HCT116 (cell line): ENCODE results near the gene ADCY2. TPM values are rescaled to one million over a fixed set of nuclear protein-coding genes. Genes with fewer than 3 reads are reported as not detected.

Source experiments
- ATAC-seq: fragments of 200-7000 bp; cut with Tn5 transposase; 2 replicates; pipeline ENCODE4 v1.9.1; 2020; ENCODE audit warnings: mild to moderate bottlenecking, moderate library complexity
- BruUV-seq: library from RNA; stranded (reverse); fragments of 400-500 nt; replicated peaks from 2 replicates; lab custom pipeline; 2021; lab: Mats Ljungman, UMichigan
- CTCF ChIA-PET: fragments of 300-600 bp; sonication (Branson Sonifier 250); formaldehyde crosslinking; loops from one replicate; lab custom pipeline; 2021; ENCODE audit warnings: antibody characterized with exemption; lab: Charles Lee
- POLR2A ChIA-PET: fragments of 300-600, 350-600 bp; sonication (Branson Sonifier 250); formaldehyde crosslinking; loops from one replicate; lab custom pipeline; 2021; ENCODE audit warnings: antibody characterized with exemption; lab: Charles Lee
- RAD21 ChIA-PET, 2 experiments: fragments of 300-600 bp; sonication (Branson Sonifier 250); formaldehyde crosslinking; loops; one replicate each; lab custom pipeline; 2023; ENCODE audit warnings: low total read pairs in 2 of 2; ENCODE audit not compliant: uncharacterized antibody in 2 of 2, unreplicated experiment in 2 of 2, low non-redundant PET in 1 of 2; lab: Charles Lee
- DNase-seq: peaks from one replicate; pipeline ENCODE4 v3.0.0-alpha.2; 2010; ENCODE audit warnings: low read depth, low spot score
- H2AFZ ChIP-seq: fragments of 200-600 bp; shearing (Covaris generic), sonication (generic); 2 replicates; pipeline ENCODE4 v1.6.1; 2017; ENCODE audit warnings: low read depth, mixed run types, mixed read lengths, antibody characterized with exemption, low read length; ENCODE audit not compliant: poor library complexity, severe bottlenecking
- H3K27ac ChIP-seq: 2 replicates; pipeline ENCODE4 v1.5.1; 2012; ENCODE audit warnings: low read depth, low read length
- H3K27me3 ChIP-seq: fragments of 200-600 bp; sonication (generic); 2 replicates; pipeline ENCODE4 v1.6.1; 2016; ENCODE audit warnings: mixed run types, low read length, mixed read lengths; ENCODE audit not compliant: insufficient read depth
- H3K36me3 ChIP-seq, 2 experiments: fragments of 200-500 bp in 1 of 2; fragments of 200-600 bp in 1 of 2; sonication (Bioruptor generic) in 1 of 2; sonication (generic) in 1 of 2; 2 replicates each; pipeline versions ENCODE4 v1.5.1 to v1.6.1; 2014 to 2016; ENCODE audit warnings: low read length in 2 of 2, inconsistent platforms in 1 of 2, mixed read lengths in 1 of 2, mixed run types in 1 of 2; ENCODE audit not compliant: insufficient read depth in 2 of 2, control insufficient read depth in 1 of 2
- H3K4me1 ChIP-seq, 2 experiments: fragments of 200-600 bp in 1 of 2; sonication (generic) in 1 of 2; 2 replicates each; pipeline versions ENCODE4 v1.5.1 to v1.6.1; 2012 to 2017; ENCODE audit warnings: low read length in 2 of 2, inconsistent platforms in 1 of 2, mild to moderate bottlenecking in 1 of 2, mixed read lengths in 1 of 2, mixed run types in 1 of 2, moderate library complexity in 1 of 2; ENCODE audit not compliant: insufficient read depth in 2 of 2, control insufficient read depth in 1 of 2
- H3K4me2 ChIP-seq: fragments of 200-600 bp; sonication (generic); 2 replicates; pipeline ENCODE4 v1.6.1; 2017; ENCODE audit warnings: mixed run types, low read length, mixed read lengths
- H3K4me3 ChIP-seq, 2 experiments: fragments of 200-600 bp in 1 of 2; sonication (generic) in 1 of 2; replicated peaks in 1 of 2; 2 replicates each; pipeline ENCODE4 v1.5.1; 2011 to 2016; ENCODE audit warnings: low read length in 2 of 2, control low read depth in 1 of 2, low read depth in 1 of 2, mild to moderate bottlenecking in 1 of 2, mixed read lengths in 1 of 2, mixed run types in 1 of 2
- H3K79me2 ChIP-seq: fragments of 200-600 bp; sonication (generic); 2 replicates; pipeline ENCODE4 v1.6.1; 2017; ENCODE audit warnings: mild to moderate bottlenecking, mixed run types, low read length, moderate library complexity, mixed read lengths; ENCODE audit not compliant: insufficient read depth
- H3K9ac ChIP-seq: fragments of 200-600 bp; sonication (generic); 2 replicates; pipeline ENCODE4 v1.6.1; 2016; ENCODE audit warnings: low read length, mixed read lengths
- H3K9me2 ChIP-seq: fragments of 200-600 bp; sonication (generic), shearing (Covaris generic); 2 replicates; pipeline ENCODE4 v1.6.1; 2017; ENCODE audit warnings: mixed run types, mild to moderate bottlenecking, moderate library complexity; ENCODE audit not compliant: insufficient read depth
- H3K9me3 ChIP-seq, 2 experiments: fragments of 200-500 bp in 1 of 2; fragments of 200-600 bp in 1 of 2; sonication (Bioruptor generic) in 1 of 2; sonication (generic) in 1 of 2; 2 replicates each; pipeline ENCODE4 v1.6.1; 2014 to 2017; ENCODE audit warnings: low read length in 2 of 2, mixed read lengths in 2 of 2, inconsistent platforms in 1 of 2, low read depth in 1 of 2, mild to moderate bottlenecking in 1 of 2, mixed run types in 1 of 2, moderate library complexity in 1 of 2; ENCODE audit not compliant: control insufficient read depth in 1 of 2, insufficient read depth in 1 of 2
- H4K20me1 ChIP-seq: fragments of 200-600 bp; sonication (generic), shearing (Covaris generic); 2 replicates; pipeline ENCODE4 v1.6.1; 2017; ENCODE audit warnings: mixed run types, mild to moderate bottlenecking, moderate library complexity; ENCODE audit not compliant: insufficient read depth
- EGR1 ChIP-seq: IDR thresholded peaks from 2 replicates; pipeline ENCODE4 v1.6.1; 2012; ENCODE audit warnings: low read depth
- FOSL1 ChIP-seq: IDR thresholded peaks from 2 replicates; pipeline ENCODE4 v1.6.1; 2012; ENCODE audit warnings: low read depth
- POLR2A ChIP-seq: IDR thresholded peaks from 2 replicates; pipeline ENCODE4 v1.7.0; 2011; ENCODE audit warnings: borderline replicate concordance; ENCODE audit not compliant: insufficient read depth, insufficient read length; ENCODE audit errors: extremely low read depth
- SRF ChIP-seq: IDR thresholded peaks from 2 replicates; pipeline ENCODE4 v1.6.1; 2012; ENCODE audit warnings: low read depth
- ZFX ChIP-seq: fragments of 450-650 bp; IDR thresholded peaks from 2 replicates; pipeline ENCODE4 v1.6.1; 2017
- intact Hi-C: fragments of 100-400 bp; cut with micrococcal nuclease; formaldehyde crosslinking; loops from 2 replicates; pipeline ENCODE4 v1.10.0; 2022
- total RNA-seq: library from RNA; stranded (reverse); gene quantifications from one replicate; pipeline ENCODE4 v1.2.1, GENCODE V29; 2021; ENCODE audit not compliant: unreplicated experiment

Gene ADCY2
- total RNA-seq, 1 experiment from 2014 or later = 0.15 TPM

GRCh38 chr5:7622498-7622897, 226.6 kb downstream of the ADCY2 start:
- Histone ChIP-seq H3K36me3 (no peaks in the 10 kb centered on the region), H3K9me2 (no peaks in the 10 kb centered on the region), H3K4me1 (no peaks in the 10 kb centered on the region), H3K9me3 (peaks cover 0 to 11% of the 10 kb centered on the region in 2 experiments; a peak in 2 of 4 replicates), H3K4me3 (no peak overlapping the region), H2AFZ (no peak overlapping the region), H3K9ac (no peak overlapping the region), H3K27ac (no peak overlapping the region), H3K4me2 (no peak overlapping the region), H3K27me3 (no peaks in the 10 kb centered on the region), H4K20me1 (no peaks in the 10 kb centered on the region), H3K79me2 (no peaks in the 10 kb centered on the region)
- ATAC-seq = no peak
- no TSS peak for BruUV-seq
- CTCF ChIA-PET = no interaction called here
- RAD21 ChIA-PET = no interaction called here
- no peak for DNase-seq
- intact Hi-C loops = no loop called here
- no peak for TF ChIP-seq SRF
- POLR2A ChIA-PET = no interaction called here

DNA sequence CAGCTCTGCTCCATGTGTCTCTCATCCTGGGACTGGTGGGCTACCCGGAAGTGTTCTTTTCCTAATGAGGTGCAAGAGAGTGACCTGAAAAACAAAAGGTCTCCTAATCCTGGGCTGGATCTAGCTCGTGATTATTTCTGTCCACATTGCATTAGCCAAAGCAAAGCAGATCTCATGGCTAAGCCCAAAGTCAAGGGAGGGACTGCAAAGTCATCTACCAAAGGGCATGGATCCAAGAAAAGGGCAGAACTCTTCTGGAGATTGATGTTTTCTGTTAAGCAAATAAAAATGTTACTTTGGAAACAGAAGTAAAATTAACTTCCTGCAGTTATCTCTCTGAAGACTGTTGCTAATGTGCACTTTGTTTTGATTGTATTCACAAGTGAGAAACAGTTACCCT, 229.8 kb downstream of the ADCY2 start:
- H3K27ac ChIP-seq = no peak overlapping the region
- H3K4me1 ChIP-seq = no peaks in the 10 kb centered on the region
- peaks cover 0 to 6% of the 10 kb centered on the region in 2 experiments; a peak in 2 of 4 replicates for H3K9me3 ChIP-seq
- H4K20me1 ChIP-seq = no peaks in the 10 kb centered on the region
- CTCF ChIA-PET = no interaction called here
- intact Hi-C loops = no loop called here
- H3K36me3 ChIP-seq = no peaks in the 10 kb centered on the region
- H3K9me2 ChIP-seq = no peaks in the 10 kb centered on the region
- TF ChIP-seq POLR2A = no peak
- TF ChIP-seq ZFX = no peak
- no peak for TF ChIP-seq FOSL1
- TF ChIP-seq EGR1 = no peak
- no peak overlapping the region for H3K9ac ChIP-seq
- RAD21 ChIA-PET = no interaction called here
- no peak overlapping the region for H2AFZ ChIP-seq
- no peak overlapping the region for H3K4me3 ChIP-seq
- DNase-seq (no peak), ATAC-seq (no peak)
- no peaks in the 10 kb centered on the region for H3K79me2 ChIP-seq
- H3K27me3 ChIP-seq = no peaks in the 10 kb centered on the region
- H3K4me2 ChIP-seq = no peak overlapping the region
- no TSS peak for BruUV-seq
- POLR2A ChIA-PET = no interaction called here
